ENCODE data around the gene PPP1CC.

GRCh38 chr12:110767863-110768262 lies 25.2 kb upstream of the PPP1CC start:
- TF ChIP-seq POLR2A (IDR thresholded peaks at IDR 0.05; ENCODE audit: low read length): no peak
- no peak for TF ChIP-seq GATA1 (IDR thresholded peaks at IDR 0.05; ENCODE audit: low read depth, low read length)
